Activated CD4-positive, alpha-beta T cell treated with anti-CD3 and anti-CD28 coated beads, Interleukin-2, amount 50 U/mL, for 48 hours (primary cell): ENCODE results near the gene UNC119.

Experiments
- DNase-seq, 2 experiments: peaks; one replicate each; pipeline ENCODE4 v3.0.0-alpha.2; 2020

The UNC119 gene

GRCh38 chr17:28572259-28573039 lies 20.0 kb upstream of the UNC119 start:
- no peak for DNase-seq

GRCh38 chr17:28571361-28572122 lies 19.1 kb upstream of the UNC119 start, which contains the start of gene PIGS:
Gene PIGS (minus strand): TSS chr17:28571524. CDS start chr17:28571496, 28 bp downstream.
- peak; percentile 95 to 96 for DNase-seq

- peak; percentile 53 to 63 for DNase-seq
Measured at GRCh38 chr17:28570716-28571360, 18.4 kb upstream of the UNC119 start.

GRCh38 chr17:28569446-28569845 lies 17.0 kb upstream of the UNC119 start:
- no peak for DNase-seq

- no peak for DNase-seq
Measured at GRCh38 chr17:28567604-28568003, 15.2 kb upstream of the UNC119 start.

- no peak for DNase-seq
Measured at GRCh38 chr17:28563475-28563874, 11.1 kb upstream of the UNC119 start.

- no peak for DNase-seq
Measured at GRCh38 chr17:28555022-28555421, 2.6 kb upstream of the UNC119 start.

- no peak for DNase-seq
Measured at GRCh38 chr17:28554565-28554964, 2.1 kb upstream of the UNC119 start.

GRCh38 chr17:28553000-28553505 lies 629 bp upstream of the UNC119 start:
- DNase-seq = no peak

- no peak for DNase-seq
Measured at GRCh38 chr17:28551421-28552175, 826 bp downstream of the UNC119 start.

- no peak for DNase-seq
Measured at GRCh38 chr17:28550858-28551257, 1.6 kb downstream of the UNC119 start.

GRCh38 chr17:28549236-28550132 lies 2.9 kb downstream of the UNC119 start:
- DNase-seq = peak; percentile 57 to 69

GRCh38 chr17:28548417-28549130 lies 3.9 kb downstream of the UNC119 start:
- DNase-seq = no peak

- DNase-seq = peak; percentile 84 to 90
Measured at GRCh38 chr17:28547623-28548416, 4.6 kb downstream of the UNC119 start.

- DNase-seq = no peak
Measured at GRCh38 chr17:28547096-28547622, 5.3 kb downstream of the UNC119 start.

- DNase-seq = no peak
Measured at GRCh38 chr17:28545787-28546415, 6.5 kb downstream of the UNC119 start.

GRCh38 chr17:28545141-28545503 lies 7.3 kb downstream of the UNC119 start:
- no peak for DNase-seq

- DNase-seq = no peak
Measured at GRCh38 chr17:28544402-28545140, 7.9 kb downstream of the UNC119 start.

GRCh38 chr17:28541439-28541838 lies 11.0 kb downstream of the UNC119 start:
- DNase-seq = no peak
